Chondrocyte (in vitro differentiated cells): ENCODE results near the gene MRPS22. TPM values are rescaled to one million over a fixed set of nuclear protein-coding genes. Genes with fewer than 3 reads are reported as not detected.
A peak's percentile ranks its signal among the peaks of the same experiment; 100 is the strongest.

Experiments used
- DNase-seq: peaks from one replicate; pipeline ENCODE4 v3.0.0; 2021; ENCODE audit warnings: mixed read lengths, low spot score
- H3K27ac Mint-ChIP-seq: one replicate; pipeline ENCODE4 v1.8.0; 2021; ENCODE audit warnings: mild to moderate bottlenecking, moderate library complexity, mixed read lengths; ENCODE audit not compliant: unreplicated experiment
- H3K27me3 Mint-ChIP-seq: 2 replicates; pipeline ENCODE4 v1.8.0; 2021; ENCODE audit warnings: low read depth, mixed read lengths
- H3K36me3 Mint-ChIP-seq: 2 replicates; pipeline ENCODE4 v1.8.0; 2021; ENCODE audit warnings: low read depth, mixed read lengths
- H3K4me1 Mint-ChIP-seq: 2 replicates; pipeline ENCODE4 v1.8.0; 2021; ENCODE audit warnings: low read depth, mild to moderate bottlenecking, mixed read lengths
- H3K4me3 Mint-ChIP-seq: one replicate; pipeline ENCODE4 v1.8.0; 2021; ENCODE audit warnings: mild to moderate bottlenecking, moderate library complexity, mixed read lengths; ENCODE audit not compliant: unreplicated experiment
- H3K9me3 Mint-ChIP-seq: 2 replicates; pipeline ENCODE4 v1.8.0; 2021; ENCODE audit warnings: low read depth, mixed read lengths
- CTCF ChIP-seq: fragments of 200-600 bp; sonication (generic); IDR thresholded peaks from 2 replicates; pipeline ENCODE4 v1.5.0; 2021; ENCODE audit warnings: antibody characterized with exemption, mild to moderate bottlenecking, moderate library complexity
- long read RNA-seq: library from polyadenylated mRNA; stranded (forward); transcript quantifications from one replicate; pipeline ENCODE4 v2.0.0, GENCODE V29; 2021
- total RNA-seq: library from RNA; stranded (reverse); gene quantifications from 3 replicates; pipeline ENCODE4 v1.2.1, GENCODE V29; 2021

Gene MRPS22
- total RNA-seq, result 29.5 to 31.2 TPM (median 31.1 TPM) in 3 replicates
- long read RNA-seq, transcript MRPS22-201 (8 exons, 1,120 nt), result major isoform, 18 of 26 reads
- long read RNA-seq, partial matches to known transcripts, result 0 of 26 reads
- long read RNA-seq, other reads (novel, unspliced or antisense), result 2 of 26 reads

GRCh38 chr3:139343895-139344856 lies at the start of gene MRPS22:
TSS of gene MRPS22 (plus strand) at chr3:139344020. CDS start at chr3:139344027, 7 bp downstream.
- peaks cover 18% of the 10 kb centered on the region for H3K27me3 Mint-ChIP-seq
- TF ChIP-seq CTCF, result no peak
- peaks cover 4% of the 10 kb centered on the region for H3K9me3 Mint-ChIP-seq
- no peak for DNase-seq
- peaks cover 4% of the 10 kb centered on the region for H3K4me1 Mint-ChIP-seq
- H3K36me3 Mint-ChIP-seq, result peaks cover 8% of the 10 kb centered on the region
- H3K27ac Mint-ChIP-seq, result peak within 1 kb of the TSS; percentile 68
- peak within 1 kb of the TSS; percentile 34 for H3K4me3 Mint-ChIP-seq

DNA sequence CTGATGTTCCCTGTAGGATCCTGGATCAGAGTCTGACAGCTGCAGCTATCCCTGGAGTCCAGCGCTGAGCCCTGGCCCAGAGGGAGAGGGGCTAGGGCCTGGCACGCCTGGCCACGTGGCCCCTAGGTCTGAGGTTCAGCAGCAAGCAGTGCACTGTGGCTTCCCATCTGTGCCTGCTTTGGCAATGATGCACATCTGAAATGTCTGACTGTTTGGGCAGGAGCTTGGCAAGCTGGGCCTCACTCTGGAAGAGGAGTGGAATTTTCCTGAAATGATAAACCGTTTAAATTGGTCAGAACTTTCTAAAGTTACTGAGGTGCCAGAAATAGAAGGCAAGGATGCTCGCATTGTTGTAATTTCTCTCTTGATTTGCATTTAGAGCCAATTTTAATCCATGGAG lies 48.8 kb upstream of the MRPS22 start:
- no peak overlapping the region for H3K27ac Mint-ChIP-seq
- H3K9me3 Mint-ChIP-seq, result no peaks in the 10 kb centered on the region
- no peaks in the 10 kb centered on the region for H3K36me3 Mint-ChIP-seq
- no peak for TF ChIP-seq CTCF
- no peak for DNase-seq
- no peak overlapping the region for H3K4me3 Mint-ChIP-seq
- peaks cover 20% of the 10 kb centered on the region for H3K4me1 Mint-ChIP-seq
- no peaks in the 10 kb centered on the region for H3K27me3 Mint-ChIP-seq

GRCh38 chr3:139296141-139296718 lies 47.6 kb upstream of the MRPS22 start:
- DNase-seq, result peak; percentile 27

GRCh38 chr3:139297588-139298311 lies 46.1 kb upstream of the MRPS22 start:
- Mint-ChIP-seq H3K4me1 (peaks cover 34% of the 10 kb centered on the region), H3K4me3 (no peak overlapping the region), H3K27ac (no peak overlapping the region)

More at GRCh38 chr3:139296141-139296718, 47.6 kb upstream of the MRPS22 start:
- H3K9me3 Mint-ChIP-seq, result no peaks in the 10 kb centered on the region
- H3K4me1 Mint-ChIP-seq, result peaks cover 27% of the 10 kb centered on the region
- no peak for TF ChIP-seq CTCF
- H3K27me3 Mint-ChIP-seq, result no peaks in the 10 kb centered on the region
- H3K27ac Mint-ChIP-seq, result no peak overlapping the region
- H3K4me3 Mint-ChIP-seq, result no peak overlapping the region
- no peaks in the 10 kb centered on the region for H3K36me3 Mint-ChIP-seq

More at GRCh38 chr3:139297588-139298311, 46.1 kb upstream of the MRPS22 start:
- no peaks in the 10 kb centered on the region for H3K27me3 Mint-ChIP-seq
- no peaks in the 10 kb centered on the region for H3K36me3 Mint-ChIP-seq
- TF ChIP-seq CTCF, result no peak
- H3K9me3 Mint-ChIP-seq, result no peaks in the 10 kb centered on the region
- DNase-seq, result peak; percentile 10
